ENCODE measurements around the gene UMODL1.

GRCh38 chr21:42088658-42089057, 17.5 kb downstream of the UMODL1 start:
- TF ChIP-seq EZH2phosphoT487 (IDR thresholded peaks at IDR 0.05; ENCODE audit: low read depth, severe bottlenecking, unreplicated experiment) = no peak
- TF ChIP-seq CTCF (IDR thresholded peaks at IDR 0.05; ENCODE audit: poor library complexity) = no peak
- no peak for TF ChIP-seq EZH2 (IDR thresholded peaks at IDR 0.05; ENCODE audit: borderline replicate concordance)
